ENCODE measurements around the gene NECTIN1.

The NECTIN1 gene

DNA sequence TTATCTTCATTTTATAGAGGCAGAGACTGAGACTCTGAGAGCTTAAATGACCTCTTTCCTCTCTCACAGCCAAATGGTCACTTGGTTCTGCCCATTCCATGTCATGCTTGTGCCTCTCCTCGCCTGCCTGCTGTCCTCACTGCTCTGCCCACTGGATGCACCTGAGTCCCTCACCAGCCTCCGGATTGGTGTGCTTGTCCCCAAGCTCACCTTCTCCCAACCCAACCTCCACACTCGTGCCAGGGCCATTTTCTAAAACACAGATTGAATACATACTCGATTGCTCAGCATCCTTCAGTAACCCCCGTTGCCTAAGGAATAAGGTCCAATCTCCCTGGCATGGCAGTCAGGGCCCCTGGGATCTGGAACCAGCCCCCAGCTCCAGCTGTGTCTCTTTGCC lies 28.4 kb upstream of the NECTIN1 start:
- TF ChIP-seq, protein P1, sequence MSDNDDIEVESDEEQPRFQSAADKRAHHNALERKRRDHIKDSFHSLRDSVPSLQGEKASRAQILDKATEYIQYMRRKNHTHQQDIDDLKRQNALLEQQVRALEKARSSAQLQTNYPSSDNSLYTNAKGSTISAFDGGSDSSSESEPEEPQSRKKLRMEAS (IDR thresholded peaks at IDR 0.05; ENCODE audit: low read depth, low read length) = no peak
- TF ChIP-seq, protein P2, sequence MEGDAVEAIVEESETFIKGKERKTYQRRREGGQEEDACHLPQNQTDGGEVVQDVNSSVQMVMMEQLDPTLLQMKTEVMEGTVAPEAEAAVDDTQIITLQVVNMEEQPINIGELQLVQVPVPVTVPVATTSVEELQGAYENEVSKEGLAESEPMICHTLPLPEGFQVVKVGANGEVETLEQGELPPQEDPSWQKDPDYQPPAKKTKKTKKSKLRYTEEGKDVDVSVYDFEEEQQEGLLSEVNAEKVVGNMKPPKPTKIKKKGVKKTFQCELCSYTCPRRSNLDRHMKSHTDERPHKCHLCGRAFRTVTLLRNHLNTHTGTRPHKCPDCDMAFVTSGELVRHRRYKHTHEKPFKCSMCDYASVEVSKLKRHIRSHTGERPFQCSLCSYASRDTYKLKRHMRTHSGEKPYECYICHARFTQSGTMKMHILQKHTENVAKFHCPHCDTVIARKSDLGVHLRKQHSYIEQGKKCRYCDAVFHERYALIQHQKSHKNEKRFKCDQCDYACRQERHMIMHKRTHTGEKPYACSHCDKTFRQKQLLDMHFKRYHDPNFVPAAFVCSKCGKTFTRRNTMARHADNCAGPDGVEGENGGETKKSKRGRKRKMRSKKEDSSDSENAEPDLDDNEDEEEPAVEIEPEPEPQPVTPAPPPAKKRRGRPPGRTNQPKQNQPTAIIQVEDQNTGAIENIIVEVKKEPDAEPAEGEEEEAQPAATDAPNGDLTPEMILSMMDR (IDR thresholded peaks at IDR 0.05; ENCODE audit: low read depth, low read length) = no peak
- no peak for TF ChIP-seq MYC (IDR thresholded peaks at IDR 0.05; ENCODE audit: low read depth, low read length)
- no peak for TF ChIP-seq POLR2A (IDR thresholded peaks at IDR 0.05; ENCODE audit: extremely low read depth, insufficient read length)
- no peak for DNase-seq (ENCODE audit: low read depth)
- no peak overlapping the region for H3K4me3 ChIP-seq (ENCODE audit: low read depth, low read length)

DNA sequence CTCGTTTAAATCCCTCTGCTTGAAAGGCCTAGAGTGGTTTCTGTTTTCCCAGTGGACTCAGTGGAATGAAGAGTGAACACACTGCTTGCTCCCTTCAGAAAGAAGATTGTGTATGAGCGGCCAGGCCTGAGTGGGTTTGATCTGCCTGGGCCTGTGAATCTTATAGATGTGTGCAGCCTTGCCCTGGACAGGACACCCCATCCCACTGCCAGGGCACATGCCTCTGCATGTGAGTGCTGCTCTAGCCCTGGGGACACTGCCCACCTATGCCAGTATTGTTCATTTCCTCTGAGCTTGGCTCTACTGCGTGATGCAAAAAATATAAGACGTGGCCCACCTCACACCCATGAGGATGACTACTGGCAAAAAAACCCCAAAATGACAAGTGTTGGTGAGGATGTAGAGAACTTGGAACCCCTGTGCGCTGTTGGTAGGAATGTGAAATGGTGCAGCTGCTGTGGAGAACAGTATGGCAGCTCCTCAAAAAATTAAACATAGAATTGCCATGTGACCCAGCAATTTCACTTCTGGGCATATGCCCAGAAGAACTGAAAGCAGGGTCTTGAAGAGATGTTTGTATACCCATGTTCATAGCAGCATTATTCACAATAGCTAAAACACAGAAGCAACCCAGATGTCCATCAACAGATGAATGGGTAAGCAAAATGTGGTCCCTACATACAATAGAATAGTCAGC lies 27.3 kb upstream of the NECTIN1 start:
- H3K4me3 ChIP-seq (ENCODE audit: low read depth, low read length) = no peak overlapping the region
- no peak for DNase-seq (ENCODE audit: low read depth)
- TF ChIP-seq, protein P2 (IDR thresholded peaks at IDR 0.05; ENCODE audit: low read depth, low read length) = no peak
- TF ChIP-seq MYC (IDR thresholded peaks at IDR 0.05; ENCODE audit: low read depth, low read length) = no peak
- no peak for TF ChIP-seq POLR2A (IDR thresholded peaks at IDR 0.05; ENCODE audit: extremely low read depth, insufficient read length)
- TF ChIP-seq, protein P1 (IDR thresholded peaks at IDR 0.05; ENCODE audit: low read depth, low read length) = no peak

DNA sequence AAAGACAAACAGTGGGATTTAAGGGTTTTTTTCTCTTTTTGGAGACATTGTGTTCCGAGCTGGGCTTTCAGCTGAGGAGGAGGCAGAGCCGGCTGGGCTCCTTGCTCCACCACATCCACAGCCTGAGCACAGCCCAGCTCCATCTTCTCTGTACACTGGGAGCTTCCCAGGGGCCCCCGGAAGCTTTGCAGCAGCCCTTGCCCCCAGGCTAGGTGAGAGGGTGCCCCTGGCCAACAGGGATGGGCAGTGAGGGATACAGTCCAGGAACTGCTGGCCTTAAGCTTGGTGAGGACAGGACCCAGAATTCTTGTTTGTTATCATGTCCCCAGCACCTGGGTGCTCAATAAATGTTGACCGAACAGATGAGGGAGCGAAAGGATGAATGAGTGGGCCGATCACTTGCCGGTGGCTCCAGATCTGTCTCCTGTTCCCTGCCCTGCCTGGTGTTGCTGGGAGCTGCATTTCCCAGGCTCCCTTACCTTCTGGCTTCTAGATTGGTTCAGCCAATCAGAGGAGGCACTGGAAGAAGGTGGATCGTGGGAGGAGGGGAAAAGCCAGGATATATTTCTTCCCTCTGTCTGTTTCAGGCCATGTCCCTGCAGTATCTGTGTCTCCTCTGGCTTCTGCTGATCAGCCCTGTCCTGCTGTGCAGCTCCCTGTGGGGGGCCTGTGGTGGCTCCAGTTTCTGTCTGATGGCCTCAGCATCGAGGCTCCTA lies 26.5 kb upstream of the NECTIN1 start:
- TF ChIP-seq, protein P2 (IDR thresholded peaks at IDR 0.05; ENCODE audit: low read depth, low read length) = no peak
- TF ChIP-seq POLR2A (IDR thresholded peaks at IDR 0.05; ENCODE audit: extremely low read depth, insufficient read length) (no peak), MYC (IDR thresholded peaks at IDR 0.05; ENCODE audit: low read depth, low read length) (no peak)
- TF ChIP-seq, protein P1 (IDR thresholded peaks at IDR 0.05; ENCODE audit: low read depth, low read length) = no peak
- no peak overlapping the region for H3K4me3 ChIP-seq (ENCODE audit: low read depth, low read length)
- no peak for DNase-seq (ENCODE audit: low read depth)

DNA sequence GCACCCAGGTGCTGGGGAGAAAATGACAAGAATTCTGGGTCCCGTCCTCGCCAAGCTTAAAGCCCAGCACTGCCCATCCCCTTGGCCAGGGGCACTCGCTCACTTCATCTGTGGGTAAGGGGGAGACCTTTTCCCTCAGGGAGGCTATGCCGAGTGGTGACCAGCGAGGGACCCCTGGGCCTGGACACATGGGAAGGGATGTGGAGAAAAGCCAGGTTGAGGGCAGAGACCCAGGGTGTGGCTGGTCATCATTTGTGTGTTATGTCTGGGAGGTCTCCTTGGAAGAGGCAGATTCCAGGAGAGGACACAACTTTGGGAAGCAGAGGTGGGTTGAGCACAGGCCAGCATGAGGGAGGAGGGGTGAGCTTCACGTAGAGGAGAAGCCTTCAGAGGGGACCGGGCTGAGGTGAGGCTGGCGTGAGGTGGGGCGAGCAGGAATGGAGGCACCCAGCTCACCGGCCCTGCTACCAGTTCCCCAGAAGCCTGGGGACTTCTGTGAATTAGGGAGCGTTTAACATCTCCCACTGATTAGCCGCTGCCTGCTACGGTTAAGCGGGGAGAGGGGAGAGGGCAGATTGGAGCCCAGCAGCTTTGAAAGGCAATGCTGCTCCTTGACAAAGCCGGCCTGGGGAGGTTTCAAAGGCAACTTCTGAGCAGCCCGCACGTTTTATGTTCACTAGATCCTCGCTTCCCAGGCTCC lies 25.8 kb upstream of the NECTIN1 start:
- H3K4me3 ChIP-seq (ENCODE audit: low read depth, low read length) = no peak overlapping the region
- TF ChIP-seq POLR2A (IDR thresholded peaks at IDR 0.05; ENCODE audit: extremely low read depth, insufficient read length) = no peak
- TF ChIP-seq, protein P1 (IDR thresholded peaks at IDR 0.05; ENCODE audit: low read depth, low read length) = no peak
- no peak for TF ChIP-seq MYC (IDR thresholded peaks at IDR 0.05; ENCODE audit: low read depth, low read length)
- TF ChIP-seq, protein P2 (IDR thresholded peaks at IDR 0.05; ENCODE audit: low read depth, low read length) = no peak

DNA sequence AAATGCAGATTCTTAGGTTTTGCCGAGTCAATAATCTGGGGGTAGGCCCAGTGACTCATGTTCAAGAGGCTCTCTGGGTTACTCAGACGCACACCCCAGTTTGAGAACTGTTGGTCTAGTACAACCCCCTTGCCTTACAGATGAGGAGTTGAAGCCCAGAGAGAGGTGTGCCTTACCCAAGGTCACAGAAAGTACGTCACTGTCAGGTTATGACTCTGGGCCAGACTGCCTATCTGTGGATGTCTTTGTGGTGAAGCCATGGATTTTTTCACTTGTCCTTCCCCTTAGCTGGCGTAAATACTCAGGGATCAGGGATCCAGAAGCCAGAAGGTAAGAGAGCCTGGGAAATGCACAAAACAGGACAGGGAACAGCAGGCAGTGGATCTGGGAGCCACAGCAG lies 25.2 kb upstream of the NECTIN1 start:
- TF ChIP-seq POLR2A (IDR thresholded peaks at IDR 0.05; ENCODE audit: extremely low read depth, insufficient read length) (no peak), MYC (IDR thresholded peaks at IDR 0.05; ENCODE audit: low read depth, low read length) (no peak)
- TF ChIP-seq, protein P2 (IDR thresholded peaks at IDR 0.05; ENCODE audit: low read depth, low read length) = no peak
- TF ChIP-seq, protein P1 (IDR thresholded peaks at IDR 0.05; ENCODE audit: low read depth, low read length) = no peak
- no peak for DNase-seq (ENCODE audit: low read depth)
- no peak overlapping the region for H3K4me3 ChIP-seq (ENCODE audit: low read depth, low read length)

More for the DNA sequence above, 25.8 kb upstream of the NECTIN1 start:
- DNase-seq (ENCODE audit: low read depth) = no peak
